HEK293 (cell line): ENCODE measurements around the gene TMEM198.
A peak's percentile ranks its signal among the peaks of the same experiment; 100 is the strongest.

Experiments used
- CTCF ChIA-PET: fragments of 350-600 bp; formaldehyde crosslinking; extraction: SDS; loops from one replicate; lab custom pipeline; 2021; ENCODE audit warnings: antibody characterized with exemption; lab: Yijun Ruan, JAX
- POLR2A ChIA-PET: fragments of 300-600 bp; formaldehyde crosslinking; extraction: SDS; loops from one replicate; lab custom pipeline; 2020; ENCODE audit warnings: antibody characterized with exemption, inconsistent platforms; lab: Yijun Ruan, JAX
- H3K27ac ChIP-seq: fragments of 200-500 bp; sonication (Bioruptor generic); 2 replicates; pipeline ENCODE4 v1.5.1; 2014; ENCODE audit warnings: low read depth, low read length, control low read depth, inconsistent platforms; ENCODE audit errors: extremely low read depth
- H3K36me3 ChIP-seq, 2 experiments: fragments of 200-500 bp in 1 of 2; sonication (Bioruptor generic) in 1 of 2; 1 replicate in 1 of 2; 2 replicates in 1 of 2; pipeline ENCODE4 v1.5.1; 2014 to 2017; ENCODE audit warnings: inconsistent platforms in 2 of 2, low read length in 2 of 2; ENCODE audit not compliant: control insufficient read depth in 2 of 2, insufficient read depth in 1 of 2
- H3K4me1 ChIP-seq: fragments of 200-500 bp; sonication (Bioruptor generic); 2 replicates; pipeline ENCODE4 v1.5.1; 2014; ENCODE audit warnings: mild to moderate bottlenecking, low read length, inconsistent platforms; ENCODE audit not compliant: control insufficient read depth, insufficient read depth
- H3K4me3 ChIP-seq: 2 replicates; pipeline ENCODE4 v1.5.1; 2011; ENCODE audit warnings: low read depth, mild to moderate bottlenecking, control low read depth, low read length, moderate library complexity
- H3K9me3 ChIP-seq: fragments of 200-500 bp; sonication (Bioruptor generic); 2 replicates; pipeline ENCODE4 v1.5.1; 2014; ENCODE audit warnings: low read depth, low read length, inconsistent platforms; ENCODE audit not compliant: control insufficient read depth, insufficient read depth
- FEZF1 ChIP-seq: fragments of 450-650 bp; formaldehyde crosslinking; IDR thresholded peaks from 2 replicates; pipeline ENCODE4 v1.5.1; 2016; ENCODE audit warnings: missing biosample characterization, missing genetic modification characterization
- KLF1 ChIP-seq: fragments of 450-650 bp; formaldehyde crosslinking; IDR thresholded peaks from 2 replicates; pipeline ENCODE4 v1.5.1; 2016; ENCODE audit warnings: missing biosample characterization, missing genetic modification characterization
- PATZ1 ChIP-seq: fragments of 450-650 bp; formaldehyde crosslinking; IDR thresholded peaks from 2 replicates; pipeline ENCODE4 v1.5.1; 2016; ENCODE audit warnings: missing biosample characterization, missing genetic modification characterization
- PRDM10 ChIP-seq: fragments of 450-650 bp; formaldehyde crosslinking; IDR thresholded peaks from 2 replicates; pipeline ENCODE4 v1.5.1; 2016; ENCODE audit warnings: missing biosample characterization, missing genetic modification characterization
- REST ChIP-seq: fragments of 450-650 bp; formaldehyde crosslinking; IDR thresholded peaks from 2 replicates; pipeline ENCODE4 v1.5.1; 2016; ENCODE audit warnings: missing biosample characterization, missing genetic modification characterization
- SP7 ChIP-seq: fragments of 450-650 bp; formaldehyde crosslinking; IDR thresholded peaks from 2 replicates; pipeline ENCODE4 v1.5.1; 2016; ENCODE audit warnings: missing biosample characterization, missing genetic modification characterization
- ZFP37 ChIP-seq: fragments of 450-650 bp; formaldehyde crosslinking; IDR thresholded peaks from 2 replicates; pipeline ENCODE4 v1.5.1; 2016; ENCODE audit warnings: missing biosample characterization, missing genetic modification characterization
- ZNF10 ChIP-seq: fragments of 450-650 bp; formaldehyde crosslinking; IDR thresholded peaks from 2 replicates; pipeline ENCODE4 v1.5.1; 2017; ENCODE audit warnings: missing biosample characterization, missing genetic modification characterization
- ZNF138 ChIP-seq: fragments of 450-650 bp; formaldehyde crosslinking; IDR thresholded peaks from 2 replicates; pipeline ENCODE4 v1.5.1; 2016; ENCODE audit warnings: missing biosample characterization, missing genetic modification characterization, borderline replicate concordance
- ZNF2 ChIP-seq: fragments of 450-650 bp; formaldehyde crosslinking; IDR thresholded peaks from 2 replicates; pipeline ENCODE4 v1.5.1; 2016; ENCODE audit warnings: missing biosample characterization, missing genetic modification characterization
- ZNF274 ChIP-seq, 2 experiments: fragments of 200-500 bp in 1 of 2; fragments of 450-650 bp in 1 of 2; sonication (Bioruptor generic) in 1 of 2; formaldehyde crosslinking in 1 of 2; IDR thresholded peaks; 2 replicates each; pipeline versions ENCODE4 v1.5.1 to v1.6.1; 2014 to 2016; ENCODE audit warnings: borderline replicate concordance in 1 of 2, inconsistent platforms in 1 of 2, low read length in 1 of 2, missing biosample characterization in 1 of 2, missing genetic modification characterization in 1 of 2
- ZNF280D ChIP-seq: fragments of 450-650 bp; formaldehyde crosslinking; IDR thresholded peaks from 2 replicates; pipeline ENCODE4 v1.5.1; 2016; ENCODE audit warnings: missing biosample characterization, missing genetic modification characterization
- ZNF391 ChIP-seq: fragments of 450-650 bp; formaldehyde crosslinking; IDR thresholded peaks from 2 replicates; pipeline ENCODE4 v1.5.1; 2016; ENCODE audit warnings: low read depth, missing biosample characterization, missing genetic modification characterization, borderline replicate concordance
- ZNF473 ChIP-seq: fragments of 450-650 bp; formaldehyde crosslinking; IDR thresholded peaks from 2 replicates; pipeline ENCODE4 v1.5.1; 2017; ENCODE audit warnings: missing biosample characterization, missing genetic modification characterization
- ZNF518A ChIP-seq: fragments of 450-650 bp; formaldehyde crosslinking; conservative IDR thresholded peaks from 2 replicates; pipeline ENCODE4 v1.5.1; 2016; ENCODE audit warnings: low read depth, missing biosample characterization, missing genetic modification characterization
- ZNF600 ChIP-seq: fragments of 450-650 bp; formaldehyde crosslinking; IDR thresholded peaks from 2 replicates; pipeline ENCODE4 v1.5.1; 2016; ENCODE audit warnings: missing biosample characterization, missing genetic modification characterization

TMEM198 gene

GRCh38 chr2:219519526-219519916 is 24.3 kb upstream of the TMEM198 start:
- Histone ChIP-seq H3K9me3 (no peaks in the 10 kb centered on the region), H3K4me1 (peaks cover 7% of the 10 kb centered on the region), H3K27ac (no peak overlapping the region), H3K36me3 (no peaks in the 10 kb centered on the region), H3K4me3 (no peak overlapping the region)
- POLR2A ChIA-PET = interaction anchor here (0.6 kb wide), 1 partner anchor 81 kb away, joined by 6 read pairs; no protein-coding TSS in a partner anchor
- TF ChIP-seq ZNF274 (IDR thresholded peaks at IDR 0.05; ENCODE audit: low read length) (no peak), ZNF274 (tag by site-specific recombination; IDR thresholded peaks at IDR 0.05; ENCODE audit: borderline replicate concordance) (no peak), ZNF518A (no peak), ZFP37 (no peak), REST (tag by site-specific recombination) (0 out of 2 replicates have a peak, but pooled peaks have one; percentile 36), ZNF600 (0 out of 2 replicates have a peak, but pooled peaks have one; percentile 13), ZNF138 (tag by site-specific recombination) (no peak), ZNF10 (no peak), ZNF280D (no peak), SP7 (tag by site-specific recombination) (no peak), ZNF473 (tag by site-specific recombination) (no peak), FEZF1 (tag by site-specific recombination) (no peak), PATZ1 (no peak), ZNF2 (tag by site-specific recombination) (no peak), KLF1 (no peak), ZNF391 (tag by site-specific recombination) (no peak), PRDM10 (no peak)
- CTCF ChIA-PET = interaction anchor here (0.9 to 5.9 kb wide), 8 partner anchors 8 to 117 kb away, joined by 3 to 61 read pairs (median 14); partner anchors contain the start of gene GMPPA
